GM19455 (cell line): Measurements from ENCODE around the gene ITPRID2.
"Not testable (repeated sequence)": the region's sequence is repeated elsewhere in the genome, so short reads cannot be mapped to it uniquely, and the experiment has no call there.

ENCODE experiments used
- ATAC-seq: cut with Tn5 transposase; IDR thresholded peaks from one replicate; pipeline ENCODE4 v1.9.1; 2021; ENCODE audit not compliant: unreplicated experiment

Gene ITPRID2

GRCh38 chr2:181915102-181915501 lies 23.6 kb downstream of the ITPRID2 start:
- no peak for ATAC-seq

DNA sequence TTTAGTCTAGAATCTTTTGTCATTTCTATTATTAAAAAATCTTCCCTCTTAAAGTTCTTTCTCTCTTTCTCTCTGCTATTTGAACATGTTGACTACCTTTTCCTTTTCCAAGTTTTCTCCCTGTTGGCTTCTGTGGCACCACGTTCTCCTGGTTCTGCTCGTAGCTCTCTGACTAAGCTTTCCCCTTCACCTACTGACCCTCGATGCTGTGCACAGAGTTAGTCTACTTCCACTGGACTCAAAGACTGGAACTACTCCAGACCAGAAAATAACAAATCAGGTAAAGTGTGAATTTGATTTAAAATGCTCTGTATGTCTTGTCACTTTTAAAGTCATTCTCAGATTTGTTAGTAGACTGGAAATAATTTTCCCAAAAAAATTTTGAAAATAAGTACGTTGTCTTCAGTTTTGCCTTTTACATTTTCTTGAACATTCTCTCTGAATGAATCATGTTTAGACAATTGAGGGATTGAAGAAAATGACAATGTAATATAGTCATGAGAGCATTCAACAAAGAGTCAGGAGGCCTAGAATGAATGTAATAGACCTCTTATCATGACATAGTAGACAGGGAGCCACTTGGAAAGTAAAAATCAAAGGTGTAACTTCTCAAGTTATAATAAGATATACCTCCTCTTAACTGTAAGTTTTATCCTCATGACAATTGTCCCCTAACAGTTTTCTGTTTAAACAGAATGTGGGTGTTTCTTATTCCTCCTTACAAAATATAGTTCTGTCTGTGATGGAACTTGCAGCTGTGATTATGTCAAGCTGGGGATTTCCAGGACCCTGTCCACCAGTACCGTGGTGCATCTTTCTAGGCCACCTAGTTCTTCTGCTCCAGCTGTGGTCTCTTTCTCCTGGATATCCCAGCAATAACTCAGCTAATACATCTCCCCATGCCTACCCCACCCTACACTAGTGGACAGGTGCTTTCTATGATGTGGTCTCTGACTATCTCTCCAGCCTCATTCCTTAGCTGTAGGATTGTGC lies 25.5 kb downstream of the ITPRID2 start:
- ATAC-seq: no peak

DNA sequence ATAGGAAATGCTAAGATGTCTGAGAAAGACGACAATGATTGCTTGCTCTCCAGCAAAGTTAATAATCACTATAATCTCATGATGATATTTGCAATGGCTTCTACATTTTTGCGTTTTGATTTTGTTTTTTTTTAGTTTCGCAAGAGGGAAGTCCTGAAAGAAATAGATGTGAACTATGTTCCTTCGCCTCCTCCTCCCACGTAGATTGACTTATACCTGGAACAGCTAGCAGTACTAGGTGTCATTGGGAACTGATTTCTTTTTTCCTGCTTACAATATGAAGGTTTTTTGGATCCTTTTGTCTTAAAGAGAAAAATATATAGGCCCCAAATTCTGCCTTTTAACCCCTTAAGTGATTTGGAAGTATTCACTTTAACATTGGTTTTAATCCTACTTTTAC lies 26.7 kb downstream of the ITPRID2 start:
- ATAC-seq: no peak

DNA sequence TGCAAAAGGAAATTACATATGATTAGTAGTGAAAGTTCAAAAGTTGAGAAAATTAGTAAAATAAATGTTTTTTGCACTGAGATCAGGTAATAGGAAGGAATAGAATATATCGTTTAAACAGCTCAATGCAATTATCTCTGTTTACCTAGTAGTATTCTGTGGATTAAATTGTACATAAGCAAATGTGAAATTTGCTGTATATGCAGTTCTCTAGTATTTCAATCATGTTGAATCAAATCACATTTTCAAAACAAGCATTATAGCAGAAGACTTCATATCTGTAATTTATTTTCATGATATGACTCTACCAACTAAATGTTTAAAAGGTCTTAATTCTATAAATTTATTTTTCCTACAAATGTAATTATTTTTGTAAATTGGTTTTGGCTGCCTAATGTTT lies 31.6 kb downstream of the ITPRID2 start:
- ATAC-seq: no peak

DNA sequence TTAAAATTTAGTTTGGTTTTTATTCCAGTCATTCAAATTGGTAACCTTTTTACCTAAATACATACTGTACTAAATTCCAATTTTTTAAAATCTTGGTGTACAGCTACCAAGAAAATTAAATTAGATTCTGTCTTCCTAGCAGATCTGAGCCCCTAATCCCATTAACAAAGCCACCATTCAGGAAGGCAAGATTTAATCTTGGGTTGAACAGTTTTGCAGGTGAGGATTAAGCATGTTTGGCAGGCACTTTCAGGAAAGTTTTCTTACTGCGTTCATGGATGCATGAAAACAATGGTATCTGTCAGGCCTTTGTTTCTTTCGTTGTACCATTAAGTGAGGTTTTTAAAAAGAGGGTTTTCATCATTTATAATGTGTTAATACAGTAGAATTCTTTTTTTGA lies 32.8 kb downstream of the ITPRID2 start:
- ATAC-seq: no peak

DNA sequence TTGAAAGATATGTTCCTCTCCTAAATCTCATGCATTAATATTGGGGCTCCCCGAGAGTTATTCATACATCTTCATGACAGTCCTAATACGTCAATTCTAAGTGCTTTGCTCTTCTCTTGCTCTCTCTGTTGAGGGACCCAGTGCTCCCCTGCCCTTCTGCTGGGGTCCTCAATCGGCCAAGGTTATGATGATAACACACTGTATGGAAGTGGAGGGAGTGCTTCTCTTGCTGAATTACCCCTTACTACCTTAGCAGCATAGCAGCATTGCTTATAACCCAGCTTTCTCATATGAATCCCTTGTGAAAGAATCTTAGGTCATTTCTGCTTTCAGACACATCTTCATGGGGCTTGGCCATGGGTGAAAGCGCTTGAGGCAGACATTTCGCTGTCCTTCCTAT lies 43.2 kb downstream of the ITPRID2 start:
- no peak for ATAC-seq

DNA sequence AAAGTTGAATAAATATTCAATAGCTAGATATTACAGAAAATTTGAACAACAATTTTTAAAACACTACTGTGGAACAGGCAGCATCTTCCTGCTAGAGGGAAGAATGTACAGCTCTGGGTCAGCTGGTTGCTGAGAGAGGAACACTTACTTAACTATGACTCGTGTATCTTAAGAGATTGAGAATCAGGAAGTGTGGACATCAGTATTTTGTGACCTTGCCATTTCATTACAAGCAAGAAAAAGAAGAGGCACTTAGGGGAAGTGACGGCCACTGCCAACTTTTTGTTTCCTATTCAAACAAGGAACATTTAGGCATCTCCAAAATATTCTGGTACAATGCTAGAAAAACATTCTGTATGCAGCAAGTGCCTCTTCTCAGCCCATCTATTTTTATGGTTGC lies 45.9 kb downstream of the ITPRID2 start:
- ATAC-seq: no peak

DNA sequence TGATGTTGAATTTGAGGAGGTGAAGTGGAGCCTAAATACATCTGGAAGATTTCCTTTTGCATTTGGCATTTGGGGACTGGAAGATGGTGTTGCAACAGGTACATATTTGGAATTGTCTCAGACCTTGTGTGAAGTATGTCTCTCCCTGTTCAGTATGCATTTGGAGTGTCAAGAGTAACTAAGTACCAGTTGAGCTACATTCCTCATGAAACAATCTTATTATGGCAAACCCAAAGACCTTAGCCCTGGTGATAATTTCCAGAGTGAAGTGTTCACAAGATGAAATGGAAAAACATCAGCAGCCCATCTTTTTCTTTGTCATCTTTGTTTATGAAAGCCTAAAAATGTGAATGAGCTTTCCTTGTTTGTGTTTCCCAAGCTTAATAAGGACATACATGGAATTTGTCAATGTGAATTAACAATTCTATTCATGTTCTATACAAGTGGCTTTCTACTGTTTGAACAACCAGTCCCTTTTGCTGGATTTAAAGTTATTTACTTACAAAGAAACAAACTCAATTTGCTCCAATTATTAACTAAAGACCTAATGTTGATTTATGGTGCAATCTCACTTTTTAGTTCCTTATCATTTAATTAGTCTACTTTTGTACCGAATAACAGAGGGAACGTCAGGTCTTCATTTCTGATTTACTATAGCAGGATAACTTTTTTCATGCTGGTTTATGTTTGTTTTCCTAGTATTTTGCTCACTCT lies 52.0 kb downstream of the ITPRID2 start:
- no peak for ATAC-seq

DNA sequence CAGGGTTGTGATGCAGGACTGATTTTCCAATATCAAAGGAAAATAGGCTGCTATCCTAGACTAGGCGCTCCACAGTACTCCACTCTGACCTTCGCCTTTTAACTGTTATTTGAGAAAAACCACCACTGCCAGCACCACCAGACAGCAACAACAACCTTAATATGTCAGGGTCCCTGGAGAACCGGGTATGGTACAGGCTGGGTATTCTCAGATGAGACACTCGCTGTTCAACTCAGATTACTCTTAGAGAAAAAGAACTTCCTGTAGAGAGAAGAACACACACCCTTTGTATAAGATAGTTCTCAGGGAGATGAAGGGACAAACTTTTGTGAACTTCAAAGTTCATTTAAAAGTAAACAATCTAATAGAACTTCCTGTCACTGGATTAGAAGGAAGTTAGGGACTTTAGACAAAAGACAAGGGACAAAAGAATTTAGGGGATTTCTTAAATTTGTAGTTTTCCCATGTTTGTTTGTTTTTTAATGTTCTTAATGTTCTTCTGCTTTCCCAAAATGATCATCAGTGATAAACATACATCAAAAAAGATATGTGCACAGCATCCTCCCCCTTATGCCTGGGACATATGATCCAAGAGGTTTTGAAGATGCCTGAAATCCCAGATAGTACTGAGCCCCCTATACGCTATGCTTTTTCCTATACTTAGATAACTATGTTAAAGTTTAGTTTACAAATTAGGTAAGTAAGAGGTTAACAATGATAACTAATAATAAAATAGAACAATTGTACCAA lies 52.8 kb downstream of the ITPRID2 start:
- no peak for ATAC-seq

- ATAC-seq: no peak
Measured at GRCh38 chr2:181944914-181945291, 53.4 kb downstream of the ITPRID2 start.

DNA sequence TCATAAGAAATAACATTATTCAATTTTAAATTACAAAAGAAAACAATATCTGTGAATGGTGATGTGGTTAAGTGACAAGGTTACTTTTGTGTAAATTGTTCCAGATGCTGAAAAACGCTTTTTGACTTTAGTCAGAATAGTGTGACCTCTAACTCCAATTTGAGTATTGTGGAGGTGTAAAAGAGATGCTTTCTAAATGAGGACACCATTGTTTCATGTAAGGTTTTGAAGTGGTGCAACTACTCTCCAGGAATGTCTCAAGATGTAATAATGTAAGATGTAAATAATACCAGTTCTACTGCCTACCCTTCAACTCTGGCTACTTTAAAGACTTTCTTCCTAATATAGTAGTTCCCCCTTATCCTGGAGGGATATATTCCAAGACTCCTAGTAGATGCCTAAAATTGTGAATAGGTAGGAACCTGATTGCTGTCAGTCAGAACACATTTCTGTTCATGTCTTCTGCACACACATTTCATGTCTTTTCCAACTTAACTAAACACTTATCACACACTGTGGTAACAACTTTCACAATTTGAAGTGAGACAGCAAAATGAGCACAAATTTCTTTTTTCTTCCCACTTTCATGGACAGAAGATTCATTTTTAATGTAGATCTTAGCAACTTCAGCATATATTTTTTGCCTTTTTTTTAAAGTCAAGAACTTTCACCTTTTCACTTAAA lies 55.1 kb downstream of the ITPRID2 start:
- ATAC-seq: no peak

DNA sequence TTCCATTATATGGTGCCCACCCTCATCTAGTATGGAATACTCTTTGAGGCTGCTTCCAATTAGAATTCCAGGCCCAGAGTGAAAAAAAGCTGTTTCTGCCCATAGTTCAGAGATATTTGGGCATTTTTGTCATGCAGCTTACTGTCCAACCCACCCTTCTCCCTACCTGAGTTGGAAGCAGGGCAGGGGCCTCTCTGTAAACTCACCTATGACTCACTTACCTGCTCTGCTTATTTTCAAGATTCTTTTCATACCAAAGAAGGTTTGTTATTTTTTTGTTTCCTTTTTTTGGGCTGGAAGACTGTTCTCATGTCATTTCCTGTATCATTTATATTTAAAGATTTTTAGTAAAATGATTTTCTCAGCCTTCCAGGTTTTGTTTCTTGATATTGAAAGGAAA lies 55.7 kb downstream of the ITPRID2 start:
- no peak for ATAC-seq

DNA sequence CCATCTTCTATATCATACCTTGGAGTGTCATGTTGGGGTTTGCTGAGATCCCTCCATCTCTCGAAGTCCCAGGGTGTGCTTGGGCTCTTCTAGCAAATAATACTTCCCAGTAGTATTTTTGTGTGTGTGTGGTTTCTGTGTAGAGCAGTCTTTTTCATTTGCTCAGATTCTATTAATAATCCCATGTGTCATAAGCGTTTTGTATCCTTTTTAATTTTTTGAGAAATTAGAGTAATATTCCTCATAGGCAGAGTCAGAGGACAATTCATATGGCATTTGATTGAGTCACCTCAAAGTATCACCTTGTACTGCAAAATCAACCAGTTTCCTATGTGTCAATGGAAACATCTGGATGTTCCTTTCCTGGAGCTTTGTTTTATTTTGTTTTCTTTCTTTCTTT lies 56.7 kb downstream of the ITPRID2 start:
- no peak for ATAC-seq

DNA sequence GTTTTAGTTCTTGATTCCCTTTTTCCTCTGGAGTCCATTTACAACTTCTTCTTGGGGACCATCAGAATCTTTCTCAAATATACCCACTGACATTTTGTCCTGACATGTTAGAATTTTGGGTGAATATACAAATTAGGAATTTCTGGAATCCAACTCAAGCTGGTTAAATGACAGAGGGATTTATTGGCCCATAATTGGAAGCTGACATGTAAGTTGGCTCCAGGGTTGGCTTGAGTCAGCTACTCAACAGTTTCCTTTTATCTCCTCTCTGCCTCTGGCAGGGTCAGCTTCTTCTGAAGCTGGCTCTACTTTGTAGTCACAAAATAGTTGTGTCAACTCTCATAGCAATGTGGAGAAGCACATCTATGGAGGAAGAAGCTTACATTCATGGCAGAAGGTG lies 57.5 kb downstream of the ITPRID2 start:
- ATAC-seq: no peak

- no peak for ATAC-seq
Measured at GRCh38 chr2:181952404-181953226, 61.1 kb downstream of the ITPRID2 start.

DNA sequence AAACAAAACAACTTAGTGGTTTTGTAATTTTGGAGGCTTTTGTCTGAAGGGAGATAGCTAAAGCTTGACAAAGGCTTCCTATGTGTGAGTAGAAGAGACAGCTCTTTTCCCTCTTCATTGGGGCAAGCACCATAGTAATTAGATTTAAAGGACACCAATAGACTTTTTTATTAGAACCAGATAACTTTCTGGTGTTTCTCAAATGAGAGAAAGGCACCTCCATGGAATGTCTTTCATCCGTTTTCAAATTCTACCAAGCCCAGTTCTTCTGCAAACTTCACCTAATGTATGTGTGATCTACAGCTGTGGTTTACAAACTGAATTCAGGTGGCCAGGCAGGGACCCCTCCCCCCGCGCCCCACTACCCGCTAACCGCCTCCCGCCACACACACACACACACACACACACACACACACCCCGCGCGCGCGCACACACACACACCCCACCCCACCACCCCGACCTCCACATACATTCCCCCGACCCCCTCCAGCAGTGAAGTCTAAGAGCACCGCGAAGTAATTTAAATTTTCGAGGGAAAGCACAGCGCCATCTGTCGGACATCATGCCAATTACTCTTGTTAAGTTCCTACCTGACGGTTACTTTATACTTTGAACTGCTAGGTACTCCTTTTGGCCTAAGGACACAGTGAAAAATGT lies 62.5 kb downstream of the ITPRID2 start:
- ATAC-seq: peak; percentile 79

DNA sequence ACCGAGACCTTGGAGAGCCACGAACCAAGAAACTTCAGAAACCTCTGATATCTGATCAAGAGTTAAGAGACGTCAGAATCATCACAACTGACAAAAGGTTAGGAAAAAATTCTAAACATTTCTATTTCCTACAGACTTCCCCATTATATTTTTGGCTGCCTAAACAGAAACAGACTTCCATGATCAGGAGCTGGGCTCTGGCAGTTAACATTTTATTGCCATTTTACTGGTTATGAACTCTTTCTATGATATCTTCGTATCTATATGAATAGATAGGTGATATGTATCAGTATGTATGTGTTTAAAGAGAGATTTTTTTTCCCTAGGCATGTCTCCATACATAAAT lies 63.0 kb downstream of the ITPRID2 start:
- no peak for ATAC-seq

DNA sequence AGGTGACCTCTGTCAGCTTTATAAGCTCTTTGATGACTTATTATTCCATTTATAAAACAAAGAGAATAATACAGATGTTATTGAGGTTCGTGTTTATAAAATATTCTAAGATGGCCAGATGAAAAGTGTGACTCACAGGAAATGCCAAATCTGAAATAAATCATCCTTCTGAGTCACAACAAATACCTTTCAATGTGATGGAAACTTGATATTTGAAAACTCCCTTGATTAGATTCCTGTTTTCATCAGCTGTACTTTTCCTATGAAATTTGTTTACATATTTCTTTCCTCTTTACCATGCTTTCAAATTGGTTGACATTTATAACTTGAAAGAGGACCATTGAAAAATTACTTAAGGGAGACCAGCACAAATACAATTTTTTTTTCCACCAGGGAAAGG lies 63.5 kb downstream of the ITPRID2 start:
- no peak for ATAC-seq

- not testable (repeated sequence) for ATAC-seq
Measured at GRCh38 chr2:181955866-181956265, 64.3 kb downstream of the ITPRID2 start.

DNA sequence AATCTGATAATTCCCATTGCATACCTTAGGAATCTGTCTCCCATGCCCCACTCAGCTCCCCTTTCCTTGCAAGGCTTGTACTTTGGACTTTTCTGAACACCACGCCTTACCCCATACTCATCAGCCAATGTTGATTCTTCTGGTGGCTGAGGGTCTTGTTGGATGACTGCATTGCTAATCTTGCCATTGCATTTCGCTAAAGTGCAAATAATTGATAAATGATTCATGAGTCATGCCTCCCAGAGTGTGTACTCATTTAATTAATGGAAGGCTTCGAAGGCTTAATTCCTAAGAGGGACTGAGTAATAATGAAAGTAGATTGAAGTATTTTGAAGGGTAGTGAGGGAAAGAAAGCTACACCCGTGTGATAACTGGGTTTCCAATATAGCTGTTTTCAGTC lies 66.1 kb downstream of the ITPRID2 start:
- ATAC-seq: no peak
